NCI-H460 (cell line): ENCODE results near the gene INTS7. TPM values are rescaled to one million over a fixed set of nuclear protein-coding genes. Genes with fewer than 3 reads are reported as not detected.
"Not testable (repeated sequence)": the region's sequence is repeated elsewhere in the genome, so short reads cannot be mapped to it uniquely, and the experiment has no call there.

Experiments used
- DNase-seq: peaks from one replicate; pipeline ENCODE4 v3.0.0-alpha.2; 2016; ENCODE audit warnings: low read depth; ENCODE audit errors: extremely low read depth
- total RNA-seq: library from RNA; depleted of rRNA; stranded (reverse); fragments of >200 nt; shearing (Covaris generic); gene quantifications from 2 replicates; pipeline ENCODE4 v1.2.3, GENCODE V29; 2014

Gene INTS7
- total RNA-seq, 1 experiment from 2014 or later, result 45.5 TPM

DNA sequence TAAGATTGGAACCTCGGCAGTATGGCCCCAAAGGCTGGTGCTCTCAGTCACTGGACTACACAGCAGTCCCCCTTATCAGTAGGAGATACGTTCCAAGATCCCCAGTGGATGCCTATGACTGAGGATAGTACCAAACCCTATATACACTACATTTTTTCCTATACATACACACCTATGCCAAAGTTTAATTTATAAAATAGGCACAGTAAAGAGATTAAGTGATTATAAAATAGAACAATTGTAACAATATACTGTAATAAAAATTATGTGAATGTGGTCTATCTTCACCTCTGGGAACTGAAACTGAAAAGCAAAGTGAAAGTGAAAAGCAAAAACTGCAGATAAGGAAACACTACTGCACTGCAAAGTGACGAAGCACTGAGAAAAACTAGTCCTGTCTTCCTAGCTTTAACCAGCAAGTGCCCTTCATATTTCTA, 96.8 kb downstream of the INTS7 start:
- DNase-seq, result no peak

DNA sequence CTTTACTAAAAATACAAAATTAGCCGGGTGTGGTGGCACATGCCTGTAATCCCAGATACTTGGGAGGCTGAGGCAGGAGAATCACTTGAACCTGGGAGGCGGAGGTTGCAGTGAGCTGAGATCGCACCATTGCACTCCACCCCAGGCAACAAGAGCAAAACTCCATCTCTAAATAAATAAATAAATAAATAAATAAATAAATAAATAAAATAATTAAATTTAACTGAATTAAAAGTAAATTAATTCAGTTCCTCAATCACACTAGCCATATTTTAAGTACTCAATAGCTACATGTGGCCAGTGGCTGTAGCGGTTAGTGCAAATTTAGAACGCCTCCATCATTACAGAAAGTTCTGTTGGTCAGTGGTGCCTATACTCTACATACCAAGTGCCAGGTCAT, 97.9 kb downstream of the INTS7 start:
- DNase-seq, result not testable (repeated sequence)

DNA sequence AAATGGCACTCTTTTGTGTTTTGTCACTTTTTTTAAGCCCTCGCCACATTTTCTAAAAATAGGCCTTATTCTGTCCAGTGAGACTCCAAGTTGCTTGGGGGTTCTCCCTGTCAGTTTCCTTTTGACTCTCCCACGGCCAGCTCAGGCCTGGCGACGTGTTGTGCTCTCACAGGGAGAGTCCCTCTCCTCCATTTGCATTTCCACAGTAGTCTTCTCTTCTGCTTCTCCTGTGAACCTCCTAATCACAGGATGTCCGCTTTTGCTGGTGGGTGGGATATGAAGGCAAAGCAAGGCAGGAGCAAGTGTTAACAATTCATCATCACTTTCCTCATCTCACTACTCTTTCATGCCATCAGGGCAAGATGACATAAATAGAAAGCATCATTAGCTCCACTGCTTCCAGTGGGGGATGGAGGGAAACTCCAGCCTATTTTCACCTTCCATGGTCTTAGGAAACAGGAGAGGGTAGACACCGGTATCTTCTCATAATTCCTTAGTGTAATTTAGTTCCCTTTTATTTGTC, 99.8 kb downstream of the INTS7 start:
- no peak for DNase-seq

DNA sequence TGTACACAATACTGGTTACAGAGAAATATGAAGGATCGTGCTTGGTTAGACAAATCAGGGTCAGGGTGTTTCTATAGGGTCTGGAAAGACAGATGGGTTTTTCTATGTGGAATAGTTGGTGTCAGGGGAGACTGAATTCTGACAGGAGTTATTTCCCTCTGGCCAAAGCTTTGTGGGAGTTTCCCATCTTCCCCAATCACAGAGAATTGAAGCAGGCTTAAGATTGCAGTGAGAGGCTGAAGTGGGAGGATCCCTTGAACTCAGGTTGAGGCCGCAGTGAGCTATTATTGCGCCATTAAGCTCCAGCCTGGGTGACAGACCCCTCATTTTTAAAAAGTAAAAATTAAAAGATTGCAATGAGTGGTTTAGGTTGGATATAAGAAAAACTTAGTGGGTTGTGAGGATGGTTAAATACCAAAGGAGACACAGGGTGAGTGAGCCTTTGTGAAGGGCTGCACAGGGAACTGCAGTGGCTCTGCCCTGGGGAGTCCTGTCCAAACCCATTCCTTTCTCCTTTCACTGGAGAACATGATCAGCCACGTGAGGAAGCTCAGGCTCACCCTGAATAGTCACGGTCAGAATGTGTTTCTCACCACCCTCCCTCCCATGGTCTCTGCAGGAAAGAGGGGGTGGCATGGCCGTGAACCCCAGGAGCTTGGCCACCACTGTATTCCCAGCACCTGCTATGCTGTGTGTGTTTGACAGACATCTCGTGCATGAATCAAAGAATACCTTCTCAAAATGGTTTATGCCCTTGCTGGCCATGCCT, 101.2 kb downstream of the INTS7 start:
- no peak for DNase-seq

DNA sequence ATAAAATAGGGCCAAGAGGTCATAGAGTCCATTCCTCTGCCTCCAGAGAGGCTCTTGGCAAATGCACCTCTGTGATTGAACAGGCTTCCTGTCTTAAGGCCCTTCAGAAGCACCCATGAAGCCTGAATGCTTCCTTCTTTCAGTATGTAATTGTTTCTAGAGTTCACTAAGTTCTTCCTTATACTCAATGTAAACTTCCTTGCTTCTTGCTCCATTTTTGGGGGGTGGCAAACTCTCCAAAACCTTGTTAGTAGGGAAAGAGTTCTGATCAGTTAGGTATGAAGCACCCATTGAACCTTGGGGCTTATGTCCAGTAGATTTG, 102.5 kb downstream of the INTS7 start:
- no peak for DNase-seq

DNA sequence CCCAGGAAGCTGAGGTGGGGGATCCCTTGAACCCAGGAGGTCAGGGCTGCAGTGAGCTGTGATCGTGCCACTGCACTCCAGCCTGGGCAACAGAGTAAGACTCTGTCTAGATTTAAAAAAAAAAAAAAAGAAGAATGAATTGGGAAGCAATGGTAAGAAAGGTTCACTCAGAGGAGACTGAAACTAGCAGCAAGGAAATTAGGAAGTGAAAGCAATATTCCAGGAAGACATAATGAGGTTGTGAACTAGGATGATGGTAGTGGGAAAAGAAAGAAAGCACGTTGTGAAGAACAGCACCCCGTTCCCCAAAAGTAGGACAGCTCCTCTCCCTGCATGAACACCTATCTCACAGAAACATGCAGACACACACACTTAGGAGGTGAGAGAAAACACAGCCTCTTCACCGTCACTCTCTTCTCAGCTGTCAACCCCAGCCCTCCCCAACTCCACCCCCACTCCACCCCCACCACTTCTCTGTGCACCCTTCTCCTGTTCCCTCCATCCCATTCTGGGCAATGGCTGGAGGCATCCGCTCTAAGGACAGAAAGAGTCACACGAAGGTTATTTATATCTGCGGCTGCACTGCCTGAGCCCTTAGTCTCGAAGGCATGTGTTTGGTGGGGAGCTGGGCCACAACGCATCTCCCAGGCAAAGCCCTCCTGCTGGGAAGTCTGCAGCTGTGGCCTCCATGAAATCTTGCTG, 103.0 kb downstream of the INTS7 start:
- DNase-seq, result no peak

DNA sequence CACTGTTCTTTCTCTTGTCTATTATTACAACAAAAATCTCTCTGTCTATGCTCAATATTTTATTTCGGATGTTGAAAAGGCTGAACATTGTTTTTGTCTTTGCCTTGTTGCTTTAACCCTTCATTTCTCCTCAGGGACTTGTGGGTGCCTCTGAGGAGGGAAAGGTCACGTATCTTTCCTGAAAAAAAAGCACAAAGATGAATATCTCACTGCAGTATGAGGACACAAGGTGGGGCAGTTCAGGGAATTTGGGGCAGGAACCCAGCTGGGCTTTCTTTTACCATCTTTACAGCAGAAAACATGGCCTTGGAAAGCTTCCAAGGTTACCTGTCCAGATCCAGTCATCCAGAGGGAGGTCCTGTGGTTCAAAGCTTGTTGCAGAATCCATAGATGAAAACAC, 105.7 kb downstream of the INTS7 start:
- DNase-seq, result no peak

DNA sequence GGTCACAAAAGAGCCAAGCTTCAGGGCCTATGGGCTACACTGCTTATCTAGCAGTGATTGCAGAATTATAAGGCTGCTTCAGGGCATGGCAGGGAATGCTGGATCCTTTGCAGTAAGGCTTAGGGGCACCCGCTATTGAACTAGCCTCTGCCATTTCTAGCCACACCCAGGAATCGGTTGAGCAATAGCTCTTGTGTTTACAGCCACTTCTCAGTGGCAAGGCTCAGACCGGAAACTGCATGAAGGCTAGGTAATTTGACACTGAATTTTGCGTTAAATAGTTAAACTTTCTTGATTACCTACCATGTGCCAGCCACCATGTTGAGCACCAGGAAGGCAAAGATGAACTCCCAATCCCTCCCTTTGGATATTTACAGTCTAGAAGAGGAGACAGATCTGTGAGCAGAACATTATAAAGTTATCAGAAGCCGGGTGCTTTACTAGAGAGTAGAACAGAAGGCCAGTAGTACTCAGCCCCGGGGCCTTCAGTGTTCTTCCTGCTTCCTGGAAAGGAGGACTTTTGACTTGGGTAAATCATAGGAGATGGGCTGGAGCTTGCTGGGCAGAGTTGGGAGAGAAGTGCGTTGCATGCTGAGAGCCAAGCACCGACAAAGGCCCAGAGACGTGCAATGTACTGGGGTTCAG, 106.2 kb downstream of the INTS7 start:
- DNase-seq, result peak; percentile 83

DNA sequence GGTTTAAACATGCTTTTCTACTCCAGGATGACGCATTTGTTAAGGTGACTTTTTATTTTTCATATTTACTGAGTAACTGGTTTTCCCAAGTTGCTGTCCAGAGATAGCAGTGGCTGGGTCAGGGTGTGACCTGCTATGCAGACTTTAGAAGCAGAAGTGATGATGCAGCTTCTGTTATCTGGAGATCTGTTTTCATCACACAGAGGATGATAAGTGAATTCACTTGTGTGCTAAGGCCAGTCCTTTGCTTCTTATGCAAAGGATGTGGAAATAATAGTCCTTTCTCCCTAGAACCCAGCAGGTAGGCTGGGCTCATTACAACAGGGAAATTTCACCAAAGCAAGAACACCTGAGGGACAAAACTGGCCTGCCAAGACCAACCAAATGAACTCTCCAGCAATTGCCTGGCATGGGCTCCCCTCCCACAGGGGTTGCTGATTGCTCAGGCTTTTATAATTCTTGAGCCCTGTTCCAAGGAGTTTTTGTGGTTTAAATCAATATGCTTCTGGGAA, 107.0 kb downstream of the INTS7 start:
- DNase-seq, result peak; percentile 63

DNA sequence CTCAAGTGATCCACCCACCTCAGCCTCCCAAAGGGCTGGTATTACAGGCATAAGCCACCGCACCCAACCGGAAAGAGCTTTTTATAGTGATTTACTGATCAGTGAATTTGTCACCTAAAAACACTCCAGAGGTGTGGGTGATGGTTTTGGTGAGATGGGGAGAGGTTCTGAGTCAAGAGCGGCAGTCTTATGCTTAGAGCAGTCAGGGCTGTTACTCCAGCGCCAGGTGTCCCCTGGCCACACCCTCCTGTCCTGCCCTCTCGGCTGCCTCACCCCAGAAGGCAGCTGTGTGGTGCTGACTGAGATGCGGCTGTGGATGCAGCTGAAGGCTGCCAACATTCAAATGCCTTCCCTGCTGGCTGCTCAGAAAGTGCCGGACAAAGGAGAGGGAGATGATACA, 110.3 kb downstream of the INTS7 start:
- DNase-seq, result peak; percentile 27

DNA sequence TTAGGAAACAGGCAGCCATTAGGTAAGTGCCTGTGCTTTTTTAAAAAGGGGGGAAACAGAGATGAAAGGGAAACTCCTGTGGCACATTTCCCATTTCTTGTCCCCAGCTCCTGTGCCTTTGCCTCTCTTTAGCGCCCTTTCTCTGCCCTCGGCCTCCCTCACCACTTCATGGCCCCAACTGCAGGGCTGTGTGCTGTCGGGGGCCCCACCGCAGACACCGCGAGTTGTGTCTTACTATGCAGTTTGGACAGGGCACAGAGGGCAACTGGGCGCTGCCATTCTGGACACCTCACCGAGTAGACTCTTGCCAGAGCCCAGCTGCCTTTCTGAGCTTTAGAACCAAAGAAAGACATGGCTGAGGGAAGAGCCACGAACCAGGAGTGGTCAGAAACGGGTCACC, 111.1 kb downstream of the INTS7 start:
- no peak for DNase-seq

DNA sequence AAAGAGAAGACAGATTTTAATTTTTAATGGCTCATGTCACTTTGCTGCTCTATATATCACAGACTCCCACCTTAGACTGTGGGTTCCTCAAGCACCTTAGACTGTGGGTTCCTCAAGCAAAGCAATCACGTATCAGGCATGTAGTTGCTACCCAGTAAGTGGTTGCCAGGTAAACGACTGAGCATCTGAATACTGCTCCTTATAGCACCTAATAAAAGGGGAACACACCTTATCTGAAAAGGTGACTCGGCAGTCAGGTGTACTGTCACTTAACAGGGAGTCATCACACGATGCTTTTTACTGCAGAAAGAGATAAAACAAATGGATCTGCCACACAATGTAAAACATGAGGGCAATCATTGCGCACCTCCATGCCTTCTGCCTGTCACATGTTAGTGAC, 112.3 kb downstream of the INTS7 start:
- no peak for DNase-seq

DNA sequence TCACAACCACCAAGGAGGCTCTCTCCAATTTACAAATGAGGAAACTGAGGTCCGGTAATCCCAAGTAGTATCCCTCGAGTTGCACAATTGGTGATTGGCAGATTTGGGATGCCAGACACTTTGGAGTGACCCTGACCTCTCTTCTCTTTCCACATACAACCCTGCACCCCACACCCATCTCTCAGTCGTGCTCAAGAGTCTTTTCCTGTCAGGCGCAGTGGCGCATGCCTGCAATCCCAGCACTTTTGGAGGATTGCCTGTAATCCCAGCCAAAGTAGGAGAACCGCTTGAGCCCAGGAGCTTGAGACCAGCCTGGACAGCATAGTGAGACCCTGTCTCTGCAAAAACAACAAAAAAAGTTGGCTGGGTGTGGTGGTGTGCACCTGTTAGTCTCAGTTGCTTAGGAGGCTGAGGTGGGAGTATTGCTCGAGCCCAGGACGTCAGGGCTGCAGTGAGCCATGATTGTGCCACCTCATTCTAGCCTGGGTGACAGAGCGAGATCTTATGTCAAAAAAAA, 113.7 kb downstream of the INTS7 start:
- DNase-seq, result no peak

DNA sequence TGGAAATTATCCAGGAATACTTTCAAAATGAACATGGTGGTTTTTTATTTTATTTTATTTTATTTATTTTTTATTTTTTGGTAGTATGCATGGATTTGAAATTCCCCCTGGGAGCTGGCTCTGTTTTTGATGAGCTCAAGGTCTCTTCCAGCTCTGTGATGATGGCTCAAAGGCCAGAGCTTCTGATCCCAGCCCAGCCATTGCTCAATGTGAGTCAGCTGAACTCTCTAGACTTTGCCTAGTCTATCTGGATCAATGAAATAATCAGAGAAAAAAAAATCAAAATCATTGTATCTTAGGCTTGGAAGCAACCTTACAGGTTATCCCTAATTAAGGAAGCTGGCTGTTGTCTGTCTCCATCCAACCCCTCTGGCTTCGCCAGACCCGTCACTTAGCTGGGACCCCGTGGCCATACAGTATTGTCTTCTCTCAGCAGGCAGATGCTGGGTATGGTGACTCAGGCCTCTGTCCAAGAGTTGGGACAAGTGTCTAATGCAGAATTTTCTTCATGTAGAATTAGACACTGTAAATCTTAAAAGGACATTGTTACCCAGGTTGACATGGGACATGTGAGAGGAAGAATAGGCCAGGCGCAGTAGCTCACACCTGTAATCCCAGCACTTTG, 114.6 kb downstream of the INTS7 start:
- DNase-seq, result peak; percentile 26

DNA sequence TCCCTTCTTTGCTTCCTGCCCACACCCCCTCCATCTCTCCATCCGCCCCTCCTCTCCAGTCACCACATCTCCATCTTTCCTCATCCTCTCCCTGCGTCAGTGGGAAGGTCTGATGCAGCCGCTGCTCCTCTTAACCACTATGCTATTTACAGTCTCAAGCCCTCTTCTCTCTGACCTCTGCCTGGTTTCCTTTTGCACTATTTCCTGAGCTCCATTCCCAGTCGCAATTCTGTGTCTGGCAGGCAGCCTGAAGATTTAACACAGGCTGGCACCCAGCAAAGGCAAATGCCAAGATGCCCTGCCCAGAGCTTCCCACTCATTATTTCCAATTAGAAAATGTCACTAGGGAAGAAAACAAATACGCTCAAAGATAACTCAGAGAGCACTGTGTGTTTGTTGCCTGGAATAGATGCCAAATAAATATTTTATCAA, 115.2 kb downstream of the INTS7 start:
- peak; percentile 73 for DNase-seq

DNA sequence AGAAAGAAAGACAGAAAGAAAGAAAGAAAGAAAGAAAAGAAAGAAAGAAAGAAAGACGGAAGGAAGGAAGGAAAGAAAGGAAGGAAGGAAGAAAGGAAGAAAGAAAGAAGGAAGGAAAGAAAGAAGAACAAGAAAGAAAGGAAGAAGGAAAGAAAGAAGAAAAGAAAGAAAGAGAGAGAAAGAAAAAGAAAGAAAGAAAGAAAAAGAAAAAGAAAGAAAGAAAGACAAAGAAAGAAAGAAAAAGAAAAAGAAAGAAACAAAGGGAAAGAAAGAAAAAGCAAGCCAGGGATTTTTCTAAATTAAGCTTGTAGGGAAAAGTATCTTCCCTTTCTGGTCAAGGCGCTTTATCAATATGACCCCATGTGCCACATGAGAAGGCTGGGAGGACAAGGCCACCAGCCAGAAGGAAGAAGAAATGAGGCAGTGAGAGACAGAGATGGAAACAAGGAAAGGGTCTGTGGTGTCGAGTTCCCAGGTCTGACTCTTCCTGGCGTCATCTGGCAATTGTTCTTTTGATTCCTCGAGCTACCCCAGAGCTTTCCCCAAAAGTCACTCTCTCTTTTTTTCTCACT, 116.4 kb downstream of the INTS7 start:
- DNase-seq, result no peak

DNA sequence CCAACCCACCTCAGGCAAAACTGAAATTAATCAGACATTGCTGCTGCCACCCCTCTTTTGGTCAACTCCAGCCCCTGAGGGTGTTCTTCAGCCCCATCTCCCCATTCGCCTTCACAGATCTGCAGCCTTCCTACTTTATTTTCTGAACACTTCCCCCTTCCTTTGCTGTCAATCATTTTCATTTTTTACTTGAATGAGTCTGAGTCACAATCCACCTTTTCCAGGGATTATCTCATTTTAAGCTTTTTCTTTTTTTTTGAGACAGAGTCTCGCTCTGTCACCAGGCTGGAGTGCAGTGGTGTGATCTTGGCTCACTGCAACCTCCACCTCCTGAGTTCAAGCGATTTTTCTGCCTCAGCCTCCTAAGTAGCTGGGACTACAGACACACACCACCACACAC, 118.9 kb downstream of the INTS7 start:
- DNase-seq, result not testable (repeated sequence)

DNA sequence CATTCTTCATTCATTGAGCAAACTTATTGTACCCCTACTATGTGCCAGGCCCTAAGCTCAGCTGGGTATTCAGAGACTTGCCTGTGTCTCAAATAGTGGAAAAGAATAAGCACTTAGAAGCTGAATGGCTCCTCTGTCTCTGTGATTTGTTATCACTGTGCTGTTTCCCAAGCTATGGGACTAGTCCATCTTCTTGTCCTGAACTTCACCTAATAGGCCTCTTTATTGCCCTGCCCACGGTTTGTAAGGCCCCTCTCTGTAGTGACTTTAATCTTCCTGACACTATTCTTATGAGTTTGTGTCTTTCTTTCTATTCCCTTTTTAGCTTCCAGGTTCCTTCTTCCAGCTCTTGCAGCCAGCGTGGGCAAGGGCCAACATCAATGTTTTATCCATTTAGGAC, 119.4 kb downstream of the INTS7 start:
- no peak for DNase-seq

DNA sequence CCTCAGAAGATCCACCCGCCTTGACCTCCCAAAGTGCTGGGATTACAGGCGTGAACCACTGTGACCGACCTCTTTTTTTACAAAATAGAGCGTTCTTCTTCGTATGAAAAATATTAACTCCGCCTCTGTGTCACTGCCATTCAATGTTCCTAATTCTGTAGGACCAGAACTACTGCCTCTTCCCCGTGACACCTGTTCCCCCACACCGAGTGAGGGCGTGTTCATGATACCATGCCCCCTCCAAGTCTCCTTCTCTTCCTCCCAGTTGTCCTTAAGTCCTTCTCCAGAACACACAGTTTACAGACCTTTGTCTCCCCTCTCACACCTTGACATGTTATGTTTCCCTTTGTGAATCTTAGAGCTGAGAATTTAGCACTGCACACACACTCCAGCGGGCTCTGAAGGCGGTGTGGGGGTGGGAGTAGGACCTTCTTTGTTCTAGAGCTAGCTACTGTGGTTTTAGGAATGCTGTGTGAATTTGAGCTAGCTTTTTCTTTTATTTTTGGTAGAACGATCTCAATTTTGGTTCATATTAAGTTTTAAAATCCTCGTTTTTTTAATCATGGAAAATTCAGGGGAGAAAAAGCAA, 122.4 kb downstream of the INTS7 start:
- DNase-seq, result no peak

DNA sequence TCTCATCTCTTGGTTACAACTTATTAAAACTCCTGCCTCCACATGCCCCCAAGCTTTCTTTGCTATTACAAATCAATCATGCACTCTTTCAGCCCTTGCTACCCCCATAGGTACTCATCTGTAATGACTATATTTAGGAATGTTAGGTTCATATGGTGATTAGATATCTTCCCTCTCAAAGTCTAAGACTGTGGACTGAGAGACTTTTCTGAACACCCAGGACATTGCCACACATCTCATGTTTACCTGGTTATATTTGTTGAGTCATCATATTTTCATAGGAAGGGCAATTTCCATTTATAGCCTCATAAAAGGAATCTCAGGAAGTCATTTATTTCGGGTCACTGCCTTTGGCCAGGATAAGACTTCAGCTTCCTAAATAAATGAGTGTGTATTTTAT, 123.3 kb downstream of the INTS7 start:
- DNase-seq, result no peak
